Measurements from ENCODE around the gene MFSD6.

GRCh38 chr2:190446750-190447516, 38.8 kb downstream of the MFSD6 start:
- TF ChIP-seq, protein P1, sequence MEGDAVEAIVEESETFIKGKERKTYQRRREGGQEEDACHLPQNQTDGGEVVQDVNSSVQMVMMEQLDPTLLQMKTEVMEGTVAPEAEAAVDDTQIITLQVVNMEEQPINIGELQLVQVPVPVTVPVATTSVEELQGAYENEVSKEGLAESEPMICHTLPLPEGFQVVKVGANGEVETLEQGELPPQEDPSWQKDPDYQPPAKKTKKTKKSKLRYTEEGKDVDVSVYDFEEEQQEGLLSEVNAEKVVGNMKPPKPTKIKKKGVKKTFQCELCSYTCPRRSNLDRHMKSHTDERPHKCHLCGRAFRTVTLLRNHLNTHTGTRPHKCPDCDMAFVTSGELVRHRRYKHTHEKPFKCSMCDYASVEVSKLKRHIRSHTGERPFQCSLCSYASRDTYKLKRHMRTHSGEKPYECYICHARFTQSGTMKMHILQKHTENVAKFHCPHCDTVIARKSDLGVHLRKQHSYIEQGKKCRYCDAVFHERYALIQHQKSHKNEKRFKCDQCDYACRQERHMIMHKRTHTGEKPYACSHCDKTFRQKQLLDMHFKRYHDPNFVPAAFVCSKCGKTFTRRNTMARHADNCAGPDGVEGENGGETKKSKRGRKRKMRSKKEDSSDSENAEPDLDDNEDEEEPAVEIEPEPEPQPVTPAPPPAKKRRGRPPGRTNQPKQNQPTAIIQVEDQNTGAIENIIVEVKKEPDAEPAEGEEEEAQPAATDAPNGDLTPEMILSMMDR (IDR thresholded peaks at IDR 0.05 in 8 of 11, conservative IDR thresholded peaks at IDR 0.05 in 3 of 11): no peak
- TF ChIP-seq POLR2AphosphoS5 (IDR thresholded peaks at IDR 0.05) (no peak), POLR2A (IDR thresholded peaks at IDR 0.05) (no peak)
